ENCODE results near the gene SBNO2.

Gene SBNO2

GRCh38 chr19:1167687-1168571, 6.1 kb downstream of the SBNO2 start:
- DNase-seq (ENCODE audit: low read depth), result no peak

GRCh38 chr19:1166872-1167573, 7.0 kb downstream of the SBNO2 start:
- no peak for DNase-seq (ENCODE audit: low read depth)

DNA sequence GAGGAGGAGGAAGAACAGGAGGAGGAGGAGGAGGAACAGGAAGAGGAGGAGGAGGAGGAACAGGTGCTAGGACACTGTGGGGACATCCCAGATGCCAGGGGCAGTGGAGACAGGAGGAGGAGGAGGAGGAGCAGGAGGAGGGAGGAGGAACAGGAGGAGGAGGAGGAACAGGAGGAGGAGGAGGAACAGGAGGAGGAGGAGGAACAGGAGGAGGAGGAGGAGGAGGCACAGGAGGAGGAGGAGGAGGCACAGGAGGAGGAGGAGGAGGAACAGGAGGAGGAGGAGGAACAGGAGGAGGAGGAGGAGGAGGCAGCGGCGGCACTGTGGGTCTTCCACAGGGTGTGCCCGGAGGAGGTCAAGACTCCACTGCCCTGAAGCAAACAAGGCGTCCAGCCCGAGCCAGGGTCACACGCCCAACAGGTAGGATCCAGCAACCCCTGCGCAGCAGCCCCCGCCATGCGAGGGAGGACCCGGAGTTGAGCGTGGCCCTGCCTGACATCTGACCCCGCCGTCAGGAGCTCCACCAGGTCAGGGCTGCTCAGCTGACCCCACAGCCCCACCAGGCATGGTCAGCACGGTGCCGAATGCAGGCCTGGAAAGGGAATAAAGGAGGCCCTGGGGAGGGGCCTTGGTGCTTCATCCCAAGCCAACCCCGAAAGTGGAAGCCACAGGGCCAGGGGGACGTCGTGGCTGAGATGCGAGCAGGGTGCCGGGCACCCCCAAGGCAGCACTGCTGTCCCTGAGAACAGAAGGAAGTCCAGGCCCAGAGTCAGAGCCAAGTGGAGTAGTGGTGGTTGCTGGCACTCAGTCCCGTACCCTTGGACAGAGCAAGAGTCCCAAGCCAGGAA, 9.2 kb downstream of the SBNO2 start:
- no peak for DNase-seq (ENCODE audit: low read depth)

GRCh38 chr19:1163934-1164683, 10.0 kb downstream of the SBNO2 start:
- DNase-seq (ENCODE audit: low read depth), result no peak

- no peak for DNase-seq (ENCODE audit: low read depth)
Observed at GRCh38 chr19:1163283-1163933, 10.7 kb downstream of the SBNO2 start.

- DNase-seq (ENCODE audit: low read depth), result no peak
Observed at GRCh38 chr19:1162404-1163282, 11.4 kb downstream of the SBNO2 start.

- no peak for DNase-seq (ENCODE audit: low read depth)
Observed at GRCh38 chr19:1161716-1162115, 12.4 kb downstream of the SBNO2 start.

DNA sequence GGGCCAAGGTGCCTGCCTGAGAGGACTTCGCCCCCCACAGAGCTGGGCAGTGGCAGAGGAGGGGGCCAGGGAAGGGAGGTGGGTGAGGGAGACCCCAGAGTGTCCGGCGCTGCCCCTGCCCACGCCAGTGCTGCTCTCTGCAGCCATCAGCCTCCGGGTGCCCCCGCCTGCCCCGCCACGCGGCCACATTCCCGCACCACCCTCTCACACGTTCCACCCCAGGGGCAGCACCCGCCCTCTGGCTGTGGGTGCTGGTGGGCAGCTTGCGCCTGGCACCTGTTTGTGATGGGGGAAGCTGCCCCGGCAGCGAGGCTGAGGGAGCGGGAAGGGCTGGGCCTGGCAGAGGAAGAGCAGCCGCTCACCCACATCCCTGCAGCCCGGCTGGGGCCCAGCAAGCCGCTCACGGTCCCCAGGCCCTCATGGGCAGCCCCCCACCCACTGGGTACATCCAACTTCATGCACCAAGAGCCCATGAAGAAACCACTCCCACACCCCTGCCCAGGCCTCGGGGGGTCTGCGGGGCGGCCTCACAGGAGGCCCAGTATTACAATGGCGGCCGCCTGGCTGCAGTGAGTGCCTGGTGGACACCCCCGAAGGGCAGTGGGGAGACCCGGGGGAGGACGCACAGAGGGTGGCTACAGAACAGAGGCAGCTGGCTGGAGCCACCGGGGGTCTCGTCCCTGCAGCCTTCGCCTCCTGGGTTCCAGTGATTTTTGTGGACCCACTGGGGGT, 14.0 kb downstream of the SBNO2 start:
- DNase-seq (ENCODE audit: low read depth), result no peak

- DNase-seq (ENCODE audit: low read depth), result no peak
Observed at GRCh38 chr19:1158885-1159448, 15.1 kb downstream of the SBNO2 start.

DNA sequence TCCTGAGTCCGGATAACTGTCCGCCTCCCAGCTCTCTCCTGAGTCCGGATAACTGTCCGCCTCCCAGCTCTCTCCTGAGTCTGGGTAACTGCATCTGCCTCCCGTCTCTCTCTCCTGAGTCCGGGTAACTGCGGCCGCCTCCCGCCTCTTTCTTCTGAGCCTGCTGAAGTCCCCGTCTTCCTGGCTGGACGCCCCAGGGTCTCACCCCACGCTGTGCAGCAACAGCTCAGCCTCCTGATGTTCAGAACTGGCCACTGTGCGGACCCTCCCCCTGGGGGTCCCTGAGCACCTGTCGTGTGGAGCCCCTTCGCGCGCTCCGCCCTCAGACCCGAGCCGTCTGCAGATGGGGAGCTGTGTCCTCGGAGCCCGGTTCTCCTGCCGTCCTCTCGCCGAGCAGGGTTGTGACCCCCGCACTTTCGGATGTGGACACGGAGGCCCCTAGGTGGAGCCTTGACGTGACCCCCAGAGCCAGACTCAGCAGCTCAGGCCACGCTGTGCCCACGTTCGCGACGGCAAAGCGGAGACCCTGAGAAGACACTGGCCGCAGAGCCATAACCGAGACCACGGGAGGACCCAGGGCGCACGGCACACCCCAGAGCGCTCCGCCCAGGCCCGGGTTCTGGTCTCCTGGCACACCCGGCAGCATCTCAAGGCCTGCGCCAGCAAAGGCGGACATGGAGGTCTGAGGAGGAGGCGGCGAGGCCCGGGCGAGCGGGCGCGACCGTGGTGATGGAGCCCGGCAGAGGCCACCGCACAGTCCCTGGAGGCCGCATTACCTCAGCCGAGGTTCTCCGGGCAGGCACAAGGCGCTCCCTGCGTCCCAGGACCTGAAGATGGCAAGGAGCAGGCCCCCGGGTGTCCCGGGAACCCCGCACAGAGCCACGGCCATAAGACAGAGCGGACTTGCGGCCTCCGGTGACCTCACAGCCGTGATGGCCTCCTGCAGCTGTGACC, 15.9 kb downstream of the SBNO2 start:
- no peak for DNase-seq (ENCODE audit: low read depth)

- DNase-seq (ENCODE audit: low read depth), result no peak
Observed at GRCh38 chr19:1156830-1157615, 17.0 kb downstream of the SBNO2 start.

GRCh38 chr19:1156305-1156801, 17.7 kb downstream of the SBNO2 start:
- no peak for DNase-seq (ENCODE audit: low read depth)

DNA sequence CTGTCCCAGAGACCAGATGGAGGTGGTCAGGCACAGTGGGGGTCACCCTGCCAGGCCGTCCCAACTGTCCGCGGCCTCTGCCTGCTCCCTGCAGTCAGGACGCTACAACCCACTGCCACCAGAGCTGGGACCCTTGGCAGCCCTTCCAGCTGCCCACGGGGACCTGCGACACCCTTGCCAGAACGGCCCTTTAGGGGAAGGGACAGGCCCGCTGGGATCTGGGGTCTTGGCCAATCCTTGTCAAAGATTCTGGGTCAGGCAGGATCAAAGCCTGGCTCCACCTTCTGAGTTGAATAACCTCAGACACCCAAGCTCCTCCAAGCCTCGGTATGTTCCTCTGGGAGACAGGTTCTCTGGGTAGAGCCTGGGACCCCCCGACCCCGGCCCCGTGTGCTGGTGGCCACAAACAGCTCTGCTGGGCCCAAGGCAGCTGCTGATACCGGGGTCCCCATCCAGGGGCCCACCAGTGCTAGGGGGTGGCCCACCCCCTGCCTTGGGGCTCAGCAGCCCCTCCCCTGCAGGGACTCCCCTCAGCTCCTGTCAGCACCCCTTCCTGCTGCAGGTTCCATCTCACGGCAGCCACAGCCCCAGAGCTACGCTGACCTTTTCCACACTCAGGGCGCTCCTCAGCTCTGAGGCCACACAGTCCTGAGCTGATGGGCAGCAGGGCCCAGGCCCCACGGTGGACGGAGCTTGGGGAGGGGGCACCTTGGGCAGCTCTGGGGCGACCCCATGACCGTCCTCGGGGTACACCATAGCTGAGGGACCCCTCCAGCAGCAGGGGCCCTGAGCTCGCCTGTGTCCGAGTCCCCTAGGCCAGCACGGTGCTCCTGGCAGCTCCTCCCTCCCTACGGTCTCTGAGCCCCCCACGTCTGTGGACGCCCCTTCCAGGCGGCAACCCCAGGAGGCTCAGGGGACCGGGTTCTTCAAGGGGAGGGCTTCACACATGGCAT, 18.4 kb downstream of the SBNO2 start:
- no peak for DNase-seq (ENCODE audit: low read depth)

GRCh38 chr19:1154731-1155351, 19.2 kb downstream of the SBNO2 start:
- no peak for DNase-seq (ENCODE audit: low read depth)

Measured in CMK (cell line).